Measurements from ENCODE around the gene BAHCC1. TPM values are rescaled to one million over a fixed set of nuclear protein-coding genes. Genes with fewer than 3 reads are reported as not detected.

The BAHCC1 gene
- 15.9 TPM for polyA plus RNA-seq (2013, experiment 1 of 2)
- 17.5 TPM for polyA plus RNA-seq (2013, experiment 2 of 2)

- DNase-seq (ENCODE audit: low spot score) = peak; percentile 99
- H3K9ac ChIP-seq (ENCODE audit: low read depth, low read length, poor library complexity) = peak within 1 kb of the TSS; percentile 95
- H3K27me3 ChIP-seq (ENCODE audit: control insufficient read depth in 3 of 3, insufficient read depth in 3 of 3, low read depth in 1 of 3, low read length in 3 of 3) = peaks cover 0 to 18% (median 0%) of the 10 kb centered on the region in 3 experiments
- peak within 1 kb of the TSS; percentile 83 for H2BK15ac ChIP-seq (ENCODE audit: low read length)
- H4K91ac ChIP-seq (ENCODE audit: low read depth, low read length, poor library complexity) = no peak within 1 kb of the TSS
- H3K18ac ChIP-seq (ENCODE audit: low read length) = peak within 1 kb of the TSS; percentile 96
- H2AFZ ChIP-seq (ENCODE audit: low read length) = no peak within 1 kb of the TSS
- peak within 1 kb of the TSS; percentile 75 for H3K4me2 ChIP-seq (ENCODE audit: insufficient read depth, low read length, poor library complexity, severe bottlenecking)
- H3K4me1 ChIP-seq (ENCODE audit: control insufficient read depth in 2 of 2, insufficient read depth in 1 of 2, low read depth in 1 of 2, low read length in 2 of 2) = peaks cover 35 to 38% of the 10 kb centered on the region in 2 donors
- H2AK5ac ChIP-seq (ENCODE audit: low read depth, low read length) = peak within 1 kb of the TSS; percentile 99
- H3K4me3 ChIP-seq (ENCODE audit: low read length in 2 of 2) = peak within 1 kb of the TSS; percentile 87 to 93
- peak within 1 kb of the TSS; percentile 73 for H2BK12ac ChIP-seq (ENCODE audit: low read length)
- H3K4ac ChIP-seq (ENCODE audit: low read length) = peak within 1 kb of the TSS; percentile 97
- H3K36me3 ChIP-seq (replicated peaks in 1 of 2; ENCODE audit: control insufficient read depth in 2 of 2, insufficient read depth in 2 of 2, low read length in 2 of 2) = peaks cover 4 to 8% of the 10 kb centered on the region in 2 donors
- peaks cover 0 to 2% of the 10 kb centered on the region in 2 donors for H3K9me3 ChIP-seq (replicated peaks in 1 of 2; ENCODE audit: control insufficient read depth in 2 of 2, insufficient read depth in 1 of 2, low read depth in 1 of 2, low read length in 2 of 2)
- H3K23ac ChIP-seq (ENCODE audit: low read depth, low read length, poor library complexity) = peak within 1 kb of the TSS; percentile 96
- no CpG with 5 or more reads among the region's 40 CpGs for WGBS, 2 donors (ENCODE audit: extremely low coverage in 2 of 2, insufficient read length in 2 of 2, insufficient replicate concordance in 1 of 2)
- peak within 1 kb of the TSS; percentile 100 for H2BK5ac ChIP-seq (ENCODE audit: low read length)
- peak within 1 kb of the TSS; percentile 82 for H3K14ac ChIP-seq (ENCODE audit: low read length)
- peak within 1 kb of the TSS; percentile 99 for H2BK120ac ChIP-seq (ENCODE audit: low read depth, low read length)
- H3K27ac ChIP-seq (replicated peaks; ENCODE audit: low read length) = peak within 1 kb of the TSS; percentile 100
- H3K79me1 ChIP-seq (ENCODE audit: low read depth, low read length) = peaks cover 25% of the 10 kb centered on the region
- no peak within 1 kb of the TSS for H4K8ac ChIP-seq (ENCODE audit: low read depth, low read length)
These were observed at the start of gene BAHCC1 for GRCh38 chr17:81394921-81395599. TSS of gene BAHCC1 (plus strand) at chr17:81395457. CDS start at chr17:81399740, 4,283 bp downstream.

GRCh38 chr17:81346090-81346907 is 49.0 kb upstream of the BAHCC1 start:
- peak overlapping the region; percentile 100 for H3K9ac ChIP-seq (ENCODE audit: low read depth, low read length, poor library complexity)
- WGBS, 2 donors (ENCODE audit: extremely low coverage in 2 of 2, insufficient read length in 2 of 2, insufficient replicate concordance in 1 of 2) = no CpG with 5 or more reads among the region's 91 CpGs
- H3K27ac ChIP-seq (replicated peaks; ENCODE audit: low read length) = peak overlapping the region; percentile 51
- H3K27me3 ChIP-seq (ENCODE audit: control insufficient read depth in 3 of 3, insufficient read depth in 3 of 3, low read depth in 1 of 3, low read length in 3 of 3) = peaks cover 0 to 20% (median 0%) of the 10 kb centered on the region in 3 experiments
- peak overlapping the region; percentile 94 for H2AK5ac ChIP-seq (ENCODE audit: low read depth, low read length)
- H3K9me3 ChIP-seq (replicated peaks in 1 of 2; ENCODE audit: control insufficient read depth in 2 of 2, insufficient read depth in 1 of 2, low read depth in 1 of 2, low read length in 2 of 2) = no peaks in the 10 kb centered on the region
- peak overlapping the region; percentile 97 for H2BK15ac ChIP-seq (ENCODE audit: low read length)
- DNase-seq (ENCODE audit: low spot score) = peak; percentile 98
- peak overlapping the region; percentile 94 for H3K14ac ChIP-seq (ENCODE audit: low read length)
- H3K4me2 ChIP-seq (ENCODE audit: insufficient read depth, low read length, poor library complexity, severe bottlenecking) = peak overlapping the region; percentile 99
- H3K36me3 ChIP-seq (replicated peaks in 1 of 2; ENCODE audit: control insufficient read depth in 2 of 2, insufficient read depth in 2 of 2, low read length in 2 of 2) = peaks cover 0 to 6% of the 10 kb centered on the region in 2 donors
- peak overlapping the region; percentile 83 for H2AFZ ChIP-seq (ENCODE audit: low read length)
- peak overlapping the region; percentile 98 for H2BK12ac ChIP-seq (ENCODE audit: low read length)
- peak overlapping the region; percentile 98 for H2BK5ac ChIP-seq (ENCODE audit: low read length)
- H3K4me3 ChIP-seq (ENCODE audit: low read length in 2 of 2) = peak overlapping the region; percentile 79 to 100
- H3K79me1 ChIP-seq (ENCODE audit: low read depth, low read length) = peaks cover 10% of the 10 kb centered on the region
- H3K23ac ChIP-seq (ENCODE audit: low read depth, low read length, poor library complexity) = peak overlapping the region; percentile 89
- no peak overlapping the region for H4K91ac ChIP-seq (ENCODE audit: low read depth, low read length, poor library complexity)
- peaks cover 6 to 30% of the 10 kb centered on the region in 2 donors for H3K4me1 ChIP-seq (ENCODE audit: control insufficient read depth in 2 of 2, insufficient read depth in 1 of 2, low read depth in 1 of 2, low read length in 2 of 2)
- H2BK120ac ChIP-seq (ENCODE audit: low read depth, low read length) = peak overlapping the region; percentile 97
- peak overlapping the region; percentile 55 for H3K4ac ChIP-seq (ENCODE audit: low read length)
- H4K8ac ChIP-seq (ENCODE audit: low read depth, low read length) = peak overlapping the region; percentile 23
- H3K18ac ChIP-seq (ENCODE audit: low read length) = peak overlapping the region; percentile 100

- Histone ChIP-seq H3K27me3 (ENCODE audit: control insufficient read depth in 3 of 3, insufficient read depth in 3 of 3, low read depth in 1 of 3, low read length in 3 of 3) (peaks cover 0 to 17% (median 0%) of the 10 kb centered on the region in 3 experiments), H3K4me1 (ENCODE audit: control insufficient read depth in 2 of 2, insufficient read depth in 1 of 2, low read depth in 1 of 2, low read length in 2 of 2) (peaks cover 6 to 24% of the 10 kb centered on the region in 2 donors), H3K79me1 (ENCODE audit: low read depth, low read length) (peaks cover 10% of the 10 kb centered on the region), H3K14ac (ENCODE audit: low read length) (peak overlapping the region; percentile 94), H2AFZ (ENCODE audit: low read length) (peak overlapping the region; percentile 83), H2AK5ac (ENCODE audit: low read depth, low read length) (peak overlapping the region; percentile 94), H3K4me3 (ENCODE audit: low read length in 2 of 2) (peak overlapping the region; percentile 79 to 85), H4K91ac (ENCODE audit: low read depth, low read length, poor library complexity) (no peak overlapping the region), H3K9ac (ENCODE audit: low read depth, low read length, poor library complexity) (peak overlapping the region; percentile 100), H3K23ac (ENCODE audit: low read depth, low read length, poor library complexity) (peak overlapping the region; percentile 89), H3K9me3 (replicated peaks in 1 of 2; ENCODE audit: control insufficient read depth in 2 of 2, insufficient read depth in 1 of 2, low read depth in 1 of 2, low read length in 2 of 2) (no peaks in the 10 kb centered on the region), H3K36me3 (replicated peaks in 1 of 2; ENCODE audit: control insufficient read depth in 2 of 2, insufficient read depth in 2 of 2, low read length in 2 of 2) (peaks cover 0 to 6% of the 10 kb centered on the region in 2 donors), H3K27ac (replicated peaks; ENCODE audit: low read length) (no peak overlapping the region), H2BK120ac (ENCODE audit: low read depth, low read length) (peak overlapping the region; percentile 97), H2BK12ac (ENCODE audit: low read length) (peak overlapping the region; percentile 98), H2BK15ac (ENCODE audit: low read length) (peak overlapping the region; percentile 97), H3K18ac (ENCODE audit: low read length) (peak overlapping the region; percentile 100), H3K4ac (ENCODE audit: low read length) (peak overlapping the region; percentile 55), H4K8ac (ENCODE audit: low read depth, low read length) (no peak overlapping the region), H3K4me2 (ENCODE audit: insufficient read depth, low read length, poor library complexity, severe bottlenecking) (peak overlapping the region; percentile 99), H2BK5ac (ENCODE audit: low read length) (peak overlapping the region; percentile 98)
- DNase-seq (ENCODE audit: low spot score) = no peak
- WGBS, 2 donors (ENCODE audit: extremely low coverage in 2 of 2, insufficient read length in 2 of 2, insufficient replicate concordance in 1 of 2) = no CpG with 5 or more reads among the region's 11 CpGs
These were observed 48.3 kb upstream of the BAHCC1 start for GRCh38 chr17:81346908-81347349.

Measured in neuronal stem cell (in vitro differentiated cells).